ENCODE measurements around the gene WFIKKN2. TPM values are rescaled to one million over a fixed set of nuclear protein-coding genes. Genes with fewer than 3 reads are reported as not detected.

The WFIKKN2 gene
- total and polyA plus RNA-seq, 2 donors (not counting 1 experiment from before 2014, with no cell fraction given), result 0.02 to 0.33 TPM

DNA sequence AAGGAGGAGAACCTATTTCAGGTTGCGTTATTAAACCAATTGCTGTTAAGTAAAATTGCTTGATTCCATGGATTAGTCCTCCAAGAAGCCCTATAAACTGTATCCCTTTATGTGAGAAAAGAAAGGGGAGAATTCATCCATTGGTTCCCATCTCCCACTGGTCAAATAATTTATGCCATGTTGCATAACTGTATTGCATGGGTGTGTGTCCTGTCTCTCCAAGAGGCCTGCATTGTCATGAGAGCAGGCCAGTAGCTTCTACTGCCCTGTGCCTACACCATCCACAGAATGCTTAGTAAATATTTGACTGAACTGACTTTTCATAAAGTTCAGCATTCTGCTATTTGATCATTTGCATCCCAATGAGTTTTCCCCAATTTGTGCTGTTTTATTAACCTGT lies 42.5 kb downstream of the WFIKKN2 start:
- Histone ChIP-seq H3K4me1 (ENCODE audit: control insufficient read depth, extremely low read depth, insufficient read depth, low read length) (no peaks in the 10 kb centered on the region), H3K79me2 (ENCODE audit: control insufficient read depth, insufficient read depth, low read length) (no peaks in the 10 kb centered on the region)
- no peak for TF ChIP-seq EZH2 (IDR thresholded peaks at IDR 0.05; ENCODE audit: low read length, missing control alignments)
- TF ChIP-seq, protein P1, sequence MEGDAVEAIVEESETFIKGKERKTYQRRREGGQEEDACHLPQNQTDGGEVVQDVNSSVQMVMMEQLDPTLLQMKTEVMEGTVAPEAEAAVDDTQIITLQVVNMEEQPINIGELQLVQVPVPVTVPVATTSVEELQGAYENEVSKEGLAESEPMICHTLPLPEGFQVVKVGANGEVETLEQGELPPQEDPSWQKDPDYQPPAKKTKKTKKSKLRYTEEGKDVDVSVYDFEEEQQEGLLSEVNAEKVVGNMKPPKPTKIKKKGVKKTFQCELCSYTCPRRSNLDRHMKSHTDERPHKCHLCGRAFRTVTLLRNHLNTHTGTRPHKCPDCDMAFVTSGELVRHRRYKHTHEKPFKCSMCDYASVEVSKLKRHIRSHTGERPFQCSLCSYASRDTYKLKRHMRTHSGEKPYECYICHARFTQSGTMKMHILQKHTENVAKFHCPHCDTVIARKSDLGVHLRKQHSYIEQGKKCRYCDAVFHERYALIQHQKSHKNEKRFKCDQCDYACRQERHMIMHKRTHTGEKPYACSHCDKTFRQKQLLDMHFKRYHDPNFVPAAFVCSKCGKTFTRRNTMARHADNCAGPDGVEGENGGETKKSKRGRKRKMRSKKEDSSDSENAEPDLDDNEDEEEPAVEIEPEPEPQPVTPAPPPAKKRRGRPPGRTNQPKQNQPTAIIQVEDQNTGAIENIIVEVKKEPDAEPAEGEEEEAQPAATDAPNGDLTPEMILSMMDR (conservative IDR thresholded peaks at IDR 0.05 in 1 of 2, IDR thresholded peaks at IDR 0.05 in 1 of 2; ENCODE audit: low read depth in 1 of 2, low read length in 2 of 2), result no peak

DNA sequence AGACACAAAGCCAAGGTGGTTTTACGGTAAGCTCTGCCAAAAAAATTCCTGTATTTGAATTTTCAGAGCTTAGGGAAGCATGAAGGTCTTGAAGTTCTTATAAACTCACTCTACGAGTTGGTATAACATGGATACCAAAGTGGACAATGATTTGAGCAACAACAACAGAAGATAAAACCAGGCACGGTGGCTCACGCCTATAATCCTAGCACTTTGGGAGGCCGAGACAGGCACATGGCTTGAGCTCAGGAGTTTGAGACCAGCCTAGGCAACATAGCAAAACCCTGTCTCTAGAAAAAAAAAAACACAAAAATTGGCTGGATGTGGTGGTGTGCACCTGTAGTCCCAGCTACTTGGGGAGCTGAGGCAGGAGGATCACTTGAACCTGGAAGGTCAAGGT lies 43.7 kb downstream of the WFIKKN2 start:
- no peaks in the 10 kb centered on the region for H3K79me2 ChIP-seq (ENCODE audit: control insufficient read depth, insufficient read depth, low read length)
- H3K4me3 ChIP-seq (replicated peaks in 1 of 4; ENCODE audit: control extremely low read depth in 1 of 4, insufficient read depth in 1 of 4, low read depth in 3 of 4, low read length in 4 of 4), result no peak overlapping the region
- H3K9ac ChIP-seq (ENCODE audit: insufficient read depth, low read length), result no peak overlapping the region
- H3K36me3 ChIP-seq (ENCODE audit: control insufficient read depth, insufficient read depth, low read length), result no peaks in the 10 kb centered on the region
- no peak overlapping the region for H3K27ac ChIP-seq (ENCODE audit: insufficient read depth, low read length)
- no peak overlapping the region for H3K4me2 ChIP-seq (ENCODE audit: extremely low read depth, insufficient read depth, low read length)
- no peaks in the 10 kb centered on the region for H3K27me3 ChIP-seq (ENCODE audit: control insufficient read depth, insufficient read depth, low read length)
- no peak for DNase-seq (ENCODE audit: low read depth in 2 of 2)
- H2AFZ ChIP-seq (ENCODE audit: low read length), result no peak overlapping the region
- TF ChIP-seq, protein P1 (conservative IDR thresholded peaks at IDR 0.05 in 1 of 2, IDR thresholded peaks at IDR 0.05 in 1 of 2; ENCODE audit: low read depth in 1 of 2, low read length in 2 of 2), result no peak
- TF ChIP-seq EZH2 (IDR thresholded peaks at IDR 0.05; ENCODE audit: low read length, missing control alignments), result no peak
- no peaks in the 10 kb centered on the region for H4K20me1 ChIP-seq (ENCODE audit: control insufficient read depth, extremely low read depth, insufficient read depth, low read length)
- no peaks in the 10 kb centered on the region for H3K9me3 ChIP-seq (ENCODE audit: control insufficient read depth, insufficient read depth, low read depth, low read length)
- no peaks in the 10 kb centered on the region for H3K4me1 ChIP-seq (ENCODE audit: control insufficient read depth, extremely low read depth, insufficient read depth, low read length)

More for the DNA sequence above, 42.5 kb downstream of the WFIKKN2 start:
- no peak overlapping the region for H3K9ac ChIP-seq (ENCODE audit: insufficient read depth, low read length)
- H3K27me3 ChIP-seq (ENCODE audit: control insufficient read depth, insufficient read depth, low read length), result no peaks in the 10 kb centered on the region
- no peak overlapping the region for H3K4me3 ChIP-seq (replicated peaks in 1 of 4; ENCODE audit: control extremely low read depth in 1 of 4, insufficient read depth in 1 of 4, low read depth in 3 of 4, low read length in 4 of 4)
- no peak overlapping the region for H2AFZ ChIP-seq (ENCODE audit: low read length)
- no peak overlapping the region for H3K4me2 ChIP-seq (ENCODE audit: extremely low read depth, insufficient read depth, low read length)
- no peak overlapping the region for H3K27ac ChIP-seq (ENCODE audit: insufficient read depth, low read length)
- H3K36me3 ChIP-seq (ENCODE audit: control insufficient read depth, insufficient read depth, low read length), result no peaks in the 10 kb centered on the region
- no peaks in the 10 kb centered on the region for H3K9me3 ChIP-seq (ENCODE audit: control insufficient read depth, insufficient read depth, low read depth, low read length)
- no peak for DNase-seq (ENCODE audit: low read depth in 2 of 2)
- H4K20me1 ChIP-seq (ENCODE audit: control insufficient read depth, extremely low read depth, insufficient read depth, low read length), result no peaks in the 10 kb centered on the region

DNA sequence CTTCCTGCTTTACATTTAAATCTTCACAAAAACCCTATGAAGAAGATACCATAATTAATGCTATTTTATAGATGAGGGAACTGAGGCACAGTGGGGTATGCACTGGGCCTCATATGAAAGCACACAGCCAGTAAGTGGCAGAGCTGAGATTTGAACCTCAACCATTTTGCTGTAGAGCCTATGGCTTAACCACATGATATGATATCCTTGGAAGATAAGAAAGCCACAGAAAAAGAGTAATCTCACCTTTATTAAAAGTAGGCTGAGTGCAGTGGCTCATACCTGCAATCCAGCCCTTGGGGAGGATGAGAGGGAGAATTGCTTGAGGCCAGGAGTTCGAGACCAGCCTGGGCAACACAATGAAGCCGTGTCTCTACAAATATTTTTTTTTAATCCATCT lies 45.8 kb downstream of the WFIKKN2 start:
- Histone ChIP-seq H3K9me3 (ENCODE audit: control insufficient read depth, insufficient read depth, low read depth, low read length) (no peaks in the 10 kb centered on the region), H4K20me1 (ENCODE audit: control insufficient read depth, extremely low read depth, insufficient read depth, low read length) (no peaks in the 10 kb centered on the region), H3K9ac (ENCODE audit: insufficient read depth, low read length) (no peak overlapping the region), H3K4me2 (ENCODE audit: extremely low read depth, insufficient read depth, low read length) (no peak overlapping the region), H3K4me3 (replicated peaks in 1 of 4; ENCODE audit: control extremely low read depth in 1 of 4, insufficient read depth in 1 of 4, low read depth in 3 of 4, low read length in 4 of 4) (no peak overlapping the region), H3K27ac (ENCODE audit: insufficient read depth, low read length) (no peak overlapping the region), H3K27me3 (ENCODE audit: control insufficient read depth, insufficient read depth, low read length) (peaks cover 8% of the 10 kb centered on the region), H3K4me1 (ENCODE audit: control insufficient read depth, extremely low read depth, insufficient read depth, low read length) (no peaks in the 10 kb centered on the region), H2AFZ (ENCODE audit: low read length) (no peak overlapping the region), H3K79me2 (ENCODE audit: control insufficient read depth, insufficient read depth, low read length) (no peaks in the 10 kb centered on the region), H3K36me3 (ENCODE audit: control insufficient read depth, insufficient read depth, low read length) (no peaks in the 10 kb centered on the region)
- TF ChIP-seq EZH2 (IDR thresholded peaks at IDR 0.05; ENCODE audit: low read length, missing control alignments), result no peak
- TF ChIP-seq, protein P1 (conservative IDR thresholded peaks at IDR 0.05 in 1 of 2, IDR thresholded peaks at IDR 0.05 in 1 of 2; ENCODE audit: low read depth in 1 of 2, low read length in 2 of 2), result no peak
- DNase-seq (ENCODE audit: low read depth in 2 of 2), result no peak
